Brain microvascular endothelial cell (primary cell): ENCODE measurements around the gene ITPRID2.

ENCODE experiments used
- DNase-seq: peaks from one replicate; pipeline ENCODE4 v3.0.0-alpha.2; 2020
- H3K27ac ChIP-seq: fragments of 250-450 bp; sonication (Bioruptor Pico); 2 replicates; pipeline ENCODE4 v1.5.1; 2020; ENCODE audit warnings: mild to moderate bottlenecking, moderate library complexity
- H3K27me3 ChIP-seq: fragments of 250-450 bp; sonication (Bioruptor Pico); replicated peaks from 2 replicates; pipeline ENCODE4 v1.5.1; 2020; ENCODE audit warnings: mild to moderate bottlenecking
- H3K36me3 ChIP-seq: fragments of 250-450 bp; sonication (Bioruptor Pico); replicated peaks from 2 replicates; pipeline ENCODE4 v1.5.1; 2020; ENCODE audit warnings: mild to moderate bottlenecking
- H3K4me3 ChIP-seq: 2 replicates; pipeline ENCODE4 v1.5.1; 2011; ENCODE audit warnings: low read depth, mild to moderate bottlenecking, control low read depth, low read length, moderate library complexity
- in situ Hi-C: cut with HindIII; loops from 2 replicates; pipeline ENCODE4 v1.10.0; 2017; ENCODE audit warnings: low sequenced_read_pairs, low pct_ligation_motif_present
- TF ChIP-seq, protein P1 (sequence below): IDR thresholded peaks from 2 replicates; pipeline ENCODE4 v1.5.1; 2011; ENCODE audit warnings: low read depth, mild to moderate bottlenecking, moderate library complexity, low read length, control low read depth, inconsistent platforms; ENCODE audit errors: missing control alignments

The ITPRID2 gene

DNA sequence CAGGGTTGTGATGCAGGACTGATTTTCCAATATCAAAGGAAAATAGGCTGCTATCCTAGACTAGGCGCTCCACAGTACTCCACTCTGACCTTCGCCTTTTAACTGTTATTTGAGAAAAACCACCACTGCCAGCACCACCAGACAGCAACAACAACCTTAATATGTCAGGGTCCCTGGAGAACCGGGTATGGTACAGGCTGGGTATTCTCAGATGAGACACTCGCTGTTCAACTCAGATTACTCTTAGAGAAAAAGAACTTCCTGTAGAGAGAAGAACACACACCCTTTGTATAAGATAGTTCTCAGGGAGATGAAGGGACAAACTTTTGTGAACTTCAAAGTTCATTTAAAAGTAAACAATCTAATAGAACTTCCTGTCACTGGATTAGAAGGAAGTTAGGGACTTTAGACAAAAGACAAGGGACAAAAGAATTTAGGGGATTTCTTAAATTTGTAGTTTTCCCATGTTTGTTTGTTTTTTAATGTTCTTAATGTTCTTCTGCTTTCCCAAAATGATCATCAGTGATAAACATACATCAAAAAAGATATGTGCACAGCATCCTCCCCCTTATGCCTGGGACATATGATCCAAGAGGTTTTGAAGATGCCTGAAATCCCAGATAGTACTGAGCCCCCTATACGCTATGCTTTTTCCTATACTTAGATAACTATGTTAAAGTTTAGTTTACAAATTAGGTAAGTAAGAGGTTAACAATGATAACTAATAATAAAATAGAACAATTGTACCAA lies 52.8 kb downstream of the ITPRID2 start:
- Histone ChIP-seq H3K27ac (no peak overlapping the region), H3K36me3 (no peaks in the 10 kb centered on the region), H3K4me3 (no peak overlapping the region), H3K27me3 (no peaks in the 10 kb centered on the region)
- TF ChIP-seq, protein P1, sequence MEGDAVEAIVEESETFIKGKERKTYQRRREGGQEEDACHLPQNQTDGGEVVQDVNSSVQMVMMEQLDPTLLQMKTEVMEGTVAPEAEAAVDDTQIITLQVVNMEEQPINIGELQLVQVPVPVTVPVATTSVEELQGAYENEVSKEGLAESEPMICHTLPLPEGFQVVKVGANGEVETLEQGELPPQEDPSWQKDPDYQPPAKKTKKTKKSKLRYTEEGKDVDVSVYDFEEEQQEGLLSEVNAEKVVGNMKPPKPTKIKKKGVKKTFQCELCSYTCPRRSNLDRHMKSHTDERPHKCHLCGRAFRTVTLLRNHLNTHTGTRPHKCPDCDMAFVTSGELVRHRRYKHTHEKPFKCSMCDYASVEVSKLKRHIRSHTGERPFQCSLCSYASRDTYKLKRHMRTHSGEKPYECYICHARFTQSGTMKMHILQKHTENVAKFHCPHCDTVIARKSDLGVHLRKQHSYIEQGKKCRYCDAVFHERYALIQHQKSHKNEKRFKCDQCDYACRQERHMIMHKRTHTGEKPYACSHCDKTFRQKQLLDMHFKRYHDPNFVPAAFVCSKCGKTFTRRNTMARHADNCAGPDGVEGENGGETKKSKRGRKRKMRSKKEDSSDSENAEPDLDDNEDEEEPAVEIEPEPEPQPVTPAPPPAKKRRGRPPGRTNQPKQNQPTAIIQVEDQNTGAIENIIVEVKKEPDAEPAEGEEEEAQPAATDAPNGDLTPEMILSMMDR, result no peak
- in situ Hi-C loops, result no loop called here
- DNase-seq, result no peak

DNA sequence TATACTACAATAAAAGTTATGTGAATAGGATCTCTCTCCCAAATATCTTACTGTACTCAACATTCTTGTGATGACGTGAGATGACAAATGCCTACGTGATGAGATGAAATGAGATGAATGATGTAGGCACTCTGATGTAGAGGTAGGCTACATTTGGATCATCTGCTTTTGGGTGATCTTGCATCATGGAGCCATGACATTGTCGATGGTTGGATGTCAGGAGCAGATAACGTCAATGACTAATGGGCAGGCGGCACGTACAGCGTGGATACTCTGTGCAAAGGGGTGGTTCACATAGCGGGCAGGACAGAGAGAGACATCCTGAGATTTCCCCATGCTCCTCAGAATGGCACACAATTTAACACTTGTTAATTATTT lies 53.4 kb downstream of the ITPRID2 start:
- in situ Hi-C loops, result no loop called here
- Histone ChIP-seq H3K36me3 (no peaks in the 10 kb centered on the region), H3K27me3 (no peaks in the 10 kb centered on the region), H3K4me3 (no peak overlapping the region), H3K27ac (no peak overlapping the region)
- no peak for DNase-seq
- TF ChIP-seq, protein P1, result no peak

GRCh38 chr2:181946444-181947127 lies 55.1 kb downstream of the ITPRID2 start:
- in situ Hi-C loops, result no loop called here
- no peak for DNase-seq
- H3K27ac ChIP-seq, result no peak overlapping the region
- TF ChIP-seq, protein P1, result no peak
- H3K27me3 ChIP-seq, result no peaks in the 10 kb centered on the region
- no peak overlapping the region for H3K4me3 ChIP-seq
- H3K36me3 ChIP-seq, result no peaks in the 10 kb centered on the region

DNA sequence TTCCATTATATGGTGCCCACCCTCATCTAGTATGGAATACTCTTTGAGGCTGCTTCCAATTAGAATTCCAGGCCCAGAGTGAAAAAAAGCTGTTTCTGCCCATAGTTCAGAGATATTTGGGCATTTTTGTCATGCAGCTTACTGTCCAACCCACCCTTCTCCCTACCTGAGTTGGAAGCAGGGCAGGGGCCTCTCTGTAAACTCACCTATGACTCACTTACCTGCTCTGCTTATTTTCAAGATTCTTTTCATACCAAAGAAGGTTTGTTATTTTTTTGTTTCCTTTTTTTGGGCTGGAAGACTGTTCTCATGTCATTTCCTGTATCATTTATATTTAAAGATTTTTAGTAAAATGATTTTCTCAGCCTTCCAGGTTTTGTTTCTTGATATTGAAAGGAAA lies 55.7 kb downstream of the ITPRID2 start:
- no peak overlapping the region for H3K27ac ChIP-seq
- DNase-seq, result no peak

DNA sequence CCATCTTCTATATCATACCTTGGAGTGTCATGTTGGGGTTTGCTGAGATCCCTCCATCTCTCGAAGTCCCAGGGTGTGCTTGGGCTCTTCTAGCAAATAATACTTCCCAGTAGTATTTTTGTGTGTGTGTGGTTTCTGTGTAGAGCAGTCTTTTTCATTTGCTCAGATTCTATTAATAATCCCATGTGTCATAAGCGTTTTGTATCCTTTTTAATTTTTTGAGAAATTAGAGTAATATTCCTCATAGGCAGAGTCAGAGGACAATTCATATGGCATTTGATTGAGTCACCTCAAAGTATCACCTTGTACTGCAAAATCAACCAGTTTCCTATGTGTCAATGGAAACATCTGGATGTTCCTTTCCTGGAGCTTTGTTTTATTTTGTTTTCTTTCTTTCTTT lies 56.7 kb downstream of the ITPRID2 start:
- H3K4me3 ChIP-seq, result no peak overlapping the region
- no peak overlapping the region for H3K27ac ChIP-seq
- TF ChIP-seq, protein P1, result no peak
- H3K27me3 ChIP-seq, result no peaks in the 10 kb centered on the region
- H3K36me3 ChIP-seq, result no peaks in the 10 kb centered on the region
- no peak for DNase-seq
- in situ Hi-C loops, result no loop called here

More for the DNA sequence above, 55.7 kb downstream of the ITPRID2 start:
- Histone ChIP-seq H3K36me3 (no peaks in the 10 kb centered on the region), H3K27me3 (no peaks in the 10 kb centered on the region), H3K4me3 (no peak overlapping the region)
- in situ Hi-C loops, result no loop called here
- TF ChIP-seq, protein P1, result no peak

DNA sequence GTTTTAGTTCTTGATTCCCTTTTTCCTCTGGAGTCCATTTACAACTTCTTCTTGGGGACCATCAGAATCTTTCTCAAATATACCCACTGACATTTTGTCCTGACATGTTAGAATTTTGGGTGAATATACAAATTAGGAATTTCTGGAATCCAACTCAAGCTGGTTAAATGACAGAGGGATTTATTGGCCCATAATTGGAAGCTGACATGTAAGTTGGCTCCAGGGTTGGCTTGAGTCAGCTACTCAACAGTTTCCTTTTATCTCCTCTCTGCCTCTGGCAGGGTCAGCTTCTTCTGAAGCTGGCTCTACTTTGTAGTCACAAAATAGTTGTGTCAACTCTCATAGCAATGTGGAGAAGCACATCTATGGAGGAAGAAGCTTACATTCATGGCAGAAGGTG lies 57.5 kb downstream of the ITPRID2 start:
- Histone ChIP-seq H3K27ac (no peak overlapping the region), H3K36me3 (no peaks in the 10 kb centered on the region), H3K4me3 (no peak overlapping the region), H3K27me3 (no peaks in the 10 kb centered on the region)
- peak; percentile 16 for DNase-seq
- in situ Hi-C loops, result no loop called here
- TF ChIP-seq, protein P1, result no peak
